HepG2 (cell line): ENCODE measurements around the gene SPINK4. TPM values are rescaled to one million over a fixed set of nuclear protein-coding genes. Genes with fewer than 3 reads are reported as not detected.

ENCODE experiments used
- ATAC-seq: fragments of 200-7000 bp; cut with Tn5 transposase; 3 replicates; pipeline ENCODE4 v1.9.1; 2020; ENCODE audit warnings: mild to moderate bottlenecking, moderate library complexity
- BruUV-seq: library from RNA; stranded (reverse); fragments of 400-500 nt; replicated peaks from 2 replicates; lab custom pipeline; 2021; lab: Mats Ljungman, UMichigan
- CTCF ChIA-PET: fragments of 300-600 bp; formaldehyde crosslinking; extraction: SDS; loops from one replicate; lab custom pipeline; 2021; ENCODE audit warnings: low total read pairs, inconsistent platforms, low intra/inter-chr PET ratio; lab: Yijun Ruan, JAX
- POLR2A ChIA-PET: fragments of 350-600 bp; sonication (Branson Sonifier 250); formaldehyde crosslinking; loops from one replicate; lab custom pipeline; 2020; ENCODE audit warnings: antibody characterized with exemption, inconsistent platforms; lab: Yijun Ruan, JAX
- DNase-seq: peaks from one replicate; pipeline ENCODE4 v3.0.0-alpha.2; 2015; ENCODE audit warnings: low spot score
- FAIRE-seq: peaks from 3 replicates; lab custom pipeline; 2011; peaks lifted over from hg19 to GRCh38; lab: Jason Lieb, UNC
- H2AFZ ChIP-seq: one replicate; pipeline ENCODE4 v1.6.1; 2011; ENCODE audit warnings: low read length, inconsistent platforms
- H3K27ac ChIP-seq: fragments of 300-600 bp; 3 replicates; pipeline ENCODE4 v1.8.0; 2011; ENCODE audit warnings: mixed run types, mild to moderate bottlenecking, mixed read lengths, low read length, inconsistent platforms; ENCODE audit not compliant: insufficient read depth; ENCODE audit errors: extremely low read length
- H3K27me3 ChIP-seq, 2 experiments: fragments of 200-600 bp in 1 of 2; 2 replicates in 1 of 2; 3 replicates in 1 of 2; pipeline versions ENCODE4 v1.6.0 to v1.8.0; 2011; ENCODE audit warnings: low read length in 2 of 2, mild to moderate bottlenecking in 2 of 2, moderate library complexity in 2 of 2, inconsistent platforms in 1 of 2; ENCODE audit not compliant: insufficient read depth in 2 of 2, control insufficient read depth in 1 of 2
- H3K36me3 ChIP-seq, 2 experiments: fragments of 200-600 bp in 1 of 2; replicated peaks in 1 of 2; 2 replicates in 1 of 2; 3 replicates in 1 of 2; pipeline versions ENCODE4 v1.5.1 to v1.8.0; 2011; ENCODE audit warnings: low read length in 2 of 2, inconsistent platforms in 1 of 2; ENCODE audit not compliant: insufficient read depth in 2 of 2, control insufficient read depth in 1 of 2
- H3K4me1 ChIP-seq: 2 replicates; pipeline ENCODE4 v1.5.1; 2012; ENCODE audit warnings: low read length, inconsistent platforms; ENCODE audit not compliant: insufficient read depth
- H3K4me2 ChIP-seq: 2 replicates; pipeline ENCODE4 v1.6.0; 2011; ENCODE audit warnings: low read depth, low read length, inconsistent platforms
- H3K4me3 ChIP-seq, 3 experiments: fragments of 200-600 bp in 1 of 3; sonication (generic), shearing (Covaris generic) in 1 of 3; replicated peaks in 1 of 3; 2 replicates each; pipeline ENCODE4 v1.5.1; 2011 to 2016; ENCODE audit warnings: low read length in 3 of 3, inconsistent platforms in 2 of 3, low read depth in 2 of 3, mild to moderate bottlenecking in 2 of 3, control low read depth in 1 of 3, mixed read lengths in 1 of 3; ENCODE audit not compliant: insufficient read depth in 1 of 3
- H3K79me2 ChIP-seq: one replicate; pipeline ENCODE4 v1.6.1; 2011; ENCODE audit warnings: low read length, inconsistent platforms; ENCODE audit not compliant: insufficient read depth
- H3K9ac ChIP-seq: 2 replicates; pipeline ENCODE4 v1.6.0; 2011; ENCODE audit warnings: mild to moderate bottlenecking, low read depth, low read length, inconsistent platforms; ENCODE audit not compliant: insufficient read depth
- H3K9me3 ChIP-seq: 2 replicates; pipeline ENCODE4 v1.5.1; 2012; ENCODE audit warnings: mild to moderate bottlenecking, low read length
- H4K20me1 ChIP-seq: 2 replicates; pipeline ENCODE4 v1.6.0; 2011; ENCODE audit warnings: inconsistent platforms, mild to moderate bottlenecking, low read length, moderate library complexity; ENCODE audit not compliant: insufficient read depth
- ARID5B ChIP-seq: IDR thresholded peaks from 2 replicates; pipeline ENCODE4 v1.4.0; 2020; ENCODE audit warnings: mild to moderate bottlenecking, missing genetic modification reagents
- CEBPB ChIP-seq: IDR thresholded peaks from 2 replicates; pipeline ENCODE4 v1.6.1; 2011; ENCODE audit warnings: low read depth, low read length, improper control_type of control experiment, borderline replicate concordance
- ERF ChIP-seq: IDR thresholded peaks from 2 replicates; pipeline ENCODE4 v1.6.1; 2018; ENCODE audit warnings: missing biosample characterization, missing genetic modification reagents
- HINFP ChIP-seq: sonication (generic); formaldehyde crosslinking; IDR thresholded peaks from 2 replicates; pipeline ENCODE4 v1.4.0; 2020; ENCODE audit warnings: low read depth, mild to moderate bottlenecking, missing genetic modification reagents
- NFYC ChIP-seq: IDR thresholded peaks from 2 replicates; pipeline ENCODE4 v1.6.1; 2016; ENCODE audit warnings: missing genetic modification reagents, missing compliant biosample characterization
- PHF5A ChIP-seq: IDR thresholded peaks from one replicate; pipeline ENCODE4 v1.6.1; 2018; ENCODE audit warnings: low read depth, missing genetic modification reagents; ENCODE audit not compliant: unreplicated experiment
- RBFOX2 ChIP-seq: fragments of 200-400 bp; formaldehyde crosslinking; IDR thresholded peaks from 2 replicates; pipeline ENCODE4 v1.6.1; 2017; ENCODE audit warnings: low read depth, mild to moderate bottlenecking, low read length
- ZNF235 ChIP-seq: sonication (generic); formaldehyde crosslinking; IDR thresholded peaks from 2 replicates; pipeline ENCODE4 v1.8.1; 2023; ENCODE audit warnings: mild to moderate bottlenecking, missing genetic modification reagents, borderline replicate concordance
- ZNF296 ChIP-seq: sonication (generic); formaldehyde crosslinking; conservative IDR thresholded peaks from 2 replicates; pipeline ENCODE4 v1.5.0; 2020; ENCODE audit warnings: mild to moderate bottlenecking, missing genetic modification reagents
- ZNF639 ChIP-seq: conservative IDR thresholded peaks from 2 replicates; pipeline ENCODE4 v1.6.1; 2018; ENCODE audit warnings: missing genetic modification reagents
- WGBS: methylation state at CpG from one replicate; pipeline ENCODE4 v1.1.6; 2017; ENCODE audit warnings: low lambda C conversion rate; 5-methylcytosine and 5-hydroxymethylcytosine counted together
- in situ Hi-C: cut with HindIII; loops from 2 replicates; pipeline ENCODE4 v1.10.0; 2017; ENCODE audit warnings: low pct_unique_long_range_greater_than_20kb; ENCODE audit not compliant: extremely low pct_ligation_motif_present
- intact Hi-C: fragments of 100-400 bp; cut with micrococcal nuclease; formaldehyde crosslinking; loops from one replicate; pipeline ENCODE4 v1.10.0; 2022; ENCODE audit not compliant: unreplicated experiment
- polyA plus RNA-seq, 8 experiments: library from polyadenylated mRNA; depleted of rRNA in 3 of 8; stranded (reverse) in 7 of 8; unstranded in 1 of 8; fragments of >200 nt; fragmentation: Illumina TruSeq in 4 of 8; extraction: Trizol in 4 of 8; gene quantifications; 2 replicates each; pipeline versions ENCODE4 v1.2.1 to v1.2.3, GENCODE V29; 2011 to 2016; ENCODE audit warnings: low read depth in 4 of 8, missing spikeins in 1 of 8, mixed read lengths in 1 of 8; ENCODE audit not compliant: insufficient read depth in 1 of 8
- total RNA-seq, 5 experiments: library from RNA; depleted of rRNA; stranded (reverse); fragments of >200 nt; fragmentation: Illumina TruSeq; extraction: Trizol; gene quantifications; 2 replicates each; pipeline ENCODE4 v1.2.3, GENCODE V29; 2016; ENCODE audit warnings: low read depth in 1 of 5

Gene SPINK4
- total and polyA plus RNA-seq, 2 of the 13 experiments (the other 11 are each of a cell fraction or from before 2014, with no cell fraction given): 0.53 to 3.4 TPM

GRCh38 chr9:33277484-33277883 lies 37.5 kb downstream of the SPINK4 start:
- in situ Hi-C loops: no loop called here
- Histone ChIP-seq H3K27ac (no peak overlapping the region), H3K4me1 (no peaks in the 10 kb centered on the region), H3K9ac (no peak overlapping the region), H3K79me2 (no peaks in the 10 kb centered on the region), H3K9me3 (no peaks in the 10 kb centered on the region), H3K4me3 (no peak overlapping the region), H4K20me1 (no peaks in the 10 kb centered on the region), H3K36me3 (peaks cover 19 to 68% of the 10 kb centered on the region in 2 experiments), H2AFZ (no peak overlapping the region), H3K27me3 (no peaks in the 10 kb centered on the region), H3K4me2 (no peak overlapping the region)
- no TSS peak for BruUV-seq
- no peak for ATAC-seq
- intact Hi-C loops: no loop called here
- no peak for FAIRE-seq
- TF ChIP-seq ERF (CRISPR knock-in tag): no peak
- TF ChIP-seq RBFOX2: 0 out of 2 replicates have a peak, but pooled peaks have one; percentile 28
- no peak for DNase-seq
- ChIA-PET POLR2A (no interaction called here), CTCF (no interaction called here)
- 95% methylated on average over 4 of the region's 4 CpGs for WGBS

GRCh38 chr9:33285502-33285901 lies 45.5 kb downstream of the SPINK4 start:
- DNase-seq (no peak), ATAC-seq (no peak), FAIRE-seq (no peak)
- Histone ChIP-seq H2AFZ (no peak overlapping the region), H3K4me2 (no peak overlapping the region), H3K9me3 (no peaks in the 10 kb centered on the region), H3K4me3 (no peak overlapping the region), H3K27me3 (no peaks in the 10 kb centered on the region), H3K9ac (no peak overlapping the region), H4K20me1 (no peaks in the 10 kb centered on the region), H3K36me3 (peaks cover 0 to 9% of the 10 kb centered on the region in 2 experiments; a peak in 2 of 5 replicates), H3K79me2 (peaks cover 2% of the 10 kb centered on the region), H3K4me1 (peaks cover 17% of the 10 kb centered on the region; the same call in 1 of the 2 replicates), H3K27ac (no peak overlapping the region)
- 72% methylated on average over 5 of the region's 5 CpGs for WGBS
- BruUV-seq: no TSS peak
- CTCF ChIA-PET: no interaction called here
- POLR2A ChIA-PET: no interaction called here
- intact Hi-C loops (loop anchor here (5.0 kb wide), 1 partner anchor 37 kb away; no protein-coding TSS in a partner anchor), in situ Hi-C loops (no loop called here)
- no peak for TF ChIP-seq HINFP (CRISPR knock-in tag)
- no peak for TF ChIP-seq PHF5A
- TF ChIP-seq ZNF296 (CRISPR knock-in tag): no peak
- TF ChIP-seq NFYC (CRISPR knock-in tag): no peak
- TF ChIP-seq ZNF639 (CRISPR knock-in tag): no peak
- TF ChIP-seq ARID5B (CRISPR knock-in tag): no peak
- no peak for TF ChIP-seq ZNF235
- peak; percentile 67 for TF ChIP-seq CEBPB
